HepG2 (cell line): Measurements from ENCODE around the gene LRRC8E. TPM values are rescaled to one million over a fixed set of nuclear protein-coding genes. Genes with fewer than 3 reads are reported as not detected.

Experiments used
- CHD4 ChIP-seq: fragments of 200-600 bp; sonication (generic); IDR thresholded peaks from 2 replicates; pipeline ENCODE4 v1.7.0; 2017; ENCODE audit warnings: mild to moderate bottlenecking, low read length, borderline replicate concordance
- EEA1 ChIP-seq: sonication (generic); formaldehyde crosslinking; IDR thresholded peaks from 2 replicates; pipeline ENCODE4 v1.5.1; 2020; ENCODE audit warnings: mild to moderate bottlenecking, missing genetic modification reagents, borderline replicate concordance
- ELF4 ChIP-seq: sonication (generic); formaldehyde crosslinking; IDR thresholded peaks from 2 replicates; pipeline ENCODE4 v1.5.0; 2020; ENCODE audit warnings: missing genetic modification reagents, mild to moderate bottlenecking, moderate library complexity, borderline replicate concordance
- GFI1 ChIP-seq: sonication (generic); formaldehyde crosslinking; IDR thresholded peaks from 2 replicates; pipeline ENCODE4 v1.5.0; 2020; ENCODE audit warnings: missing genetic modification reagents, mild to moderate bottlenecking, borderline replicate concordance
- HMGA1 ChIP-seq: sonication (generic); formaldehyde crosslinking; conservative IDR thresholded peaks from 2 replicates; pipeline ENCODE4 v1.4.0; 2020; ENCODE audit warnings: missing genetic modification reagents
- IKZF4 ChIP-seq: sonication (generic); formaldehyde crosslinking; IDR thresholded peaks from 2 replicates; pipeline ENCODE4 v1.5.1; 2020; ENCODE audit warnings: borderline replicate concordance, mild to moderate bottlenecking, low read depth, missing genetic modification reagents; ENCODE audit errors: not compliant biosample characterization
- MAF1 ChIP-seq: sonication (generic); formaldehyde crosslinking; IDR thresholded peaks from 2 replicates; pipeline ENCODE4 v1.5.0; 2020; ENCODE audit warnings: missing genetic modification reagents, borderline replicate concordance
- NAIF1 ChIP-seq: sonication (generic); formaldehyde crosslinking; IDR thresholded peaks from 2 replicates; pipeline ENCODE4 v1.5.0; 2020; ENCODE audit warnings: mild to moderate bottlenecking, missing genetic modification reagents, borderline replicate concordance
- NFE2L1 ChIP-seq: sonication (generic); formaldehyde crosslinking; IDR thresholded peaks from 2 replicates; pipeline ENCODE4 v1.4.0; 2020; ENCODE audit warnings: missing genetic modification reagents, mild to moderate bottlenecking, borderline replicate concordance
- ONECUT2 ChIP-seq: sonication (generic); formaldehyde crosslinking; IDR thresholded peaks from 2 replicates; pipeline ENCODE4 v1.4.0; 2020; ENCODE audit warnings: missing genetic modification reagents
- PAX8 ChIP-seq: sonication (generic); formaldehyde crosslinking; IDR thresholded peaks from 2 replicates; pipeline ENCODE4 v1.8.0; 2022; ENCODE audit warnings: mild to moderate bottlenecking, missing genetic modification reagents, borderline replicate concordance
- SSRP1 ChIP-seq: IDR thresholded peaks from 2 replicates; pipeline ENCODE4 v1.6.1; 2016; ENCODE audit warnings: control low read depth
- ZBTB25 ChIP-seq: IDR thresholded peaks from 2 replicates; pipeline ENCODE4 v1.6.1; 2018; ENCODE audit warnings: missing genetic modification reagents
- ZNF124 ChIP-seq: sonication (generic); formaldehyde crosslinking; IDR thresholded peaks from 2 replicates; pipeline ENCODE4 v1.4.0; 2020; ENCODE audit warnings: missing genetic modification reagents
- ZNF484 ChIP-seq: sonication (generic); formaldehyde crosslinking; IDR thresholded peaks from 2 replicates; pipeline ENCODE4 v1.5.1; 2020; ENCODE audit warnings: mild to moderate bottlenecking, low read depth, missing genetic modification reagents, borderline replicate concordance
- ZNF878 ChIP-seq: sonication (generic); formaldehyde crosslinking; IDR thresholded peaks from 2 replicates; pipeline ENCODE4 v1.8.1; 2023; ENCODE audit warnings: mild to moderate bottlenecking, missing genetic modification reagents, moderate library complexity
- polyA plus RNA-seq, 8 experiments: library from polyadenylated mRNA; depleted of rRNA in 3 of 8; stranded (reverse) in 7 of 8; unstranded in 1 of 8; fragments of >200 nt; fragmentation: Illumina TruSeq in 4 of 8; extraction: Trizol in 4 of 8; gene quantifications; 2 replicates each; pipeline versions ENCODE4 v1.2.1 to v1.2.3, GENCODE V29; 2011 to 2016; ENCODE audit warnings: low read depth in 4 of 8, missing spikeins in 1 of 8, mixed read lengths in 1 of 8; ENCODE audit not compliant: insufficient read depth in 1 of 8
- total RNA-seq, 5 experiments: library from RNA; depleted of rRNA; stranded (reverse); fragments of >200 nt; fragmentation: Illumina TruSeq; extraction: Trizol; gene quantifications; 2 replicates each; pipeline ENCODE4 v1.2.3, GENCODE V29; 2016; ENCODE audit warnings: low read depth in 1 of 5
- TF ChIP-seq, protein P1 (sequence below): sonication (generic); formaldehyde crosslinking; IDR thresholded peaks from 2 replicates; pipeline ENCODE4 v1.9.0; 2021; ENCODE audit warnings: missing genetic modification reagents, borderline replicate concordance
- TF ChIP-seq, protein P2 (sequence below): sonication (generic); formaldehyde crosslinking; conservative IDR thresholded peaks from 2 replicates; pipeline ENCODE4 v1.8.1; 2023; ENCODE audit warnings: missing genetic modification reagents
- TF ChIP-seq, protein P3 (sequence below): sonication (generic); formaldehyde crosslinking; IDR thresholded peaks from 2 replicates; pipeline ENCODE4 v1.8.0; 2023; ENCODE audit warnings: mild to moderate bottlenecking, missing genetic modification reagents
- TF ChIP-seq, protein P4 (sequence below): sonication (generic); formaldehyde crosslinking; IDR thresholded peaks from 2 replicates; pipeline ENCODE4 v1.4.0; 2020; ENCODE audit warnings: missing genetic modification reagents
- TF ChIP-seq, protein P5 (sequence below): sonication (generic); formaldehyde crosslinking; IDR thresholded peaks from 2 replicates; pipeline ENCODE4 v1.4.0; 2020; ENCODE audit warnings: missing genetic modification reagents

Gene LRRC8E
- total and polyA plus RNA-seq, 2 of the 13 experiments (the other 11 are each of a cell fraction or from before 2014, with no cell fraction given): 8.0 to 10.3 TPM

DNA sequence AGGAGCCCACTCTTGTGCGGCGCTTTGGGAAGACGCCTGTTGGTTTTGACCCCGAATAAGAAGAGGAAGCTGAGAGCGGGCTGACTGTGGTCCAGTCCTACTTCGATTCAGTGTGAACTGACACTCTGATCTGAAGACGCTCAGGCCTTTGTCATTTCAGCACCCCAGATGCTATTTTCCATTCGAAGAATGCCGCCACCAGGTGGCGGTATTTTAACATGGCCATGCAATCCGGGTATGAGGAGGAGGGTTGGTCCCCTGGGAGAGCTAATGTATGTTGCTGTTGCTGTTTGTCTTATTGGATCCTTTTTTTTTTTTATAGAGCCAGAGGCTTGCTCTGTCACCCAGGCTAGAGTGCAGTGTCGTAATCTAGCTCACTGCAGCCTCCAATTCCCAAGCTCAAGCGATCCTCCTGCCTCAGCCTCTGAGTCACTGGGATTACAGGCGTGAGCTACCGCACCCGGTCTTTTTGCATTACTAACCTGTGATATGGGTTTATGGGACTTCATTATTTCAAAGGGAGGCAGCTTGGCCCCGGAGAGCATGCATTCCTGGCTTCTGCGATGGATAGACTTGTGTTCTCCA is 56.0 kb downstream of the LRRC8E start (continued):
- TF ChIP-seq, protein P1, sequence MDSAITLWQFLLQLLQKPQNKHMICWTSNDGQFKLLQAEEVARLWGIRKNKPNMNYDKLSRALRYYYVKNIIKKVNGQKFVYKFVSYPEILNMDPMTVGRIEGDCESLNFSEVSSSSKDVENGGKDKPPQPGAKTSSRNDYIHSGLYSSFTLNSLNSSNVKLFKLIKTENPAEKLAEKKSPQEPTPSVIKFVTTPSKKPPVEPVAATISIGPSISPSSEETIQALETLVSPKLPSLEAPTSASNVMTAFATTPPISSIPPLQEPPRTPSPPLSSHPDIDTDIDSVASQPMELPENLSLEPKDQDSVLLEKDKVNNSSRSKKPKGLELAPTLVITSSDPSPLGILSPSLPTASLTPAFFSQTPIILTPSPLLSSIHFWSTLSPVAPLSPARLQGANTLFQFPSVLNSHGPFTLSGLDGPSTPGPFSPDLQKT (CRISPR knock-in tag): no peak
- TF ChIP-seq HMGA1 (CRISPR knock-in tag) (no peak), ELF4 (CRISPR knock-in tag) (no peak), ONECUT2 (no peak), PAX8 (CRISPR knock-in tag) (no peak), CHD4 (no peak), IKZF4 (CRISPR knock-in tag) (no peak), SSRP1 (peak; percentile 68; the same call in 1 of the 2 replicates), MAF1 (CRISPR knock-in tag) (no peak), ZNF878 (no peak), ZBTB25 (CRISPR knock-in tag) (no peak; the same call in 1 of the 2 replicates), GFI1 (CRISPR knock-in tag) (peak; percentile 47; the same call in 1 of the 2 replicates), EEA1 (CRISPR knock-in tag) (no peak), ZNF484 (CRISPR knock-in tag) (0 out of 2 replicates have a peak, but pooled peaks have one; percentile 9), NAIF1 (CRISPR knock-in tag) (peak; percentile 65; the same call in 1 of the 2 replicates), NFE2L1 (CRISPR knock-in tag) (no peak), ZNF124 (no peak)
- TF ChIP-seq, protein P2, sequence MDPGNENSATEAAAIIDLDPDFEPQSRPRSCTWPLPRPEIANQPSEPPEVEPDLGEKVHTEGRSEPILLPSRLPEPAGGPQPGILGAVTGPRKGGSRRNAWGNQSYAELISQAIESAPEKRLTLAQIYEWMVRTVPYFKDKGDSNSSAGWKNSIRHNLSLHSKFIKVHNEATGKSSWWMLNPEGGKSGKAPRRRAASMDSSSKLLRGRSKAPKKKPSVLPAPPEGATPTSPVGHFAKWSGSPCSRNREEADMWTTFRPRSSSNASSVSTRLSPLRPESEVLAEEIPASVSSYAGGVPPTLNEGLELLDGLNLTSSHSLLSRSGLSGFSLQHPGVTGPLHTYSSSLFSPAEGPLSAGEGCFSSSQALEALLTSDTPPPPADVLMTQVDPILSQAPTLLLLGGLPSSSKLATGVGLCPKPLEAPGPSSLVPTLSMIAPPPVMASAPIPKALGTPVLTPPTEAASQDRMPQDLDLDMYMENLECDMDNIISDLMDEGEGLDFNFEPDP (CRISPR knock-in tag): 0 out of 2 replicates have a peak, but pooled peaks have one; percentile 57
- TF ChIP-seq, protein P3, sequence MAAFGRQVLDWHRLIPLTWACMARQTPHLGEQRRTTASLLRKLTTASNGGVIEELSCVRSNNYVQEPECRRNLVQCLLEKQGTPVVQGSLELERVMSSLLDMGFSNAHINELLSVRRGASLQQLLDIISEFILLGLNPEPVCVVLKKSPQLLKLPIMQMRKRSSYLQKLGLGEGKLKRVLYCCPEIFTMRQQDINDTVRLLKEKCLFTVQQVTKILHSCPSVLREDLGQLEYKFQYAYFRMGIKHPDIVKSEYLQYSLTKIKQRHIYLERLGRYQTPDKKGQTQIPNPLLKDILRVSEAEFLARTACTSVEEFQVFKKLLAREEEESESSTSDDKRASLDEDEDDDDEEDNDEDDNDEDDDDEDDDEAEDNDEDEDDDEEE (CRISPR knock-in tag): no peak
- TF ChIP-seq, protein P4, sequence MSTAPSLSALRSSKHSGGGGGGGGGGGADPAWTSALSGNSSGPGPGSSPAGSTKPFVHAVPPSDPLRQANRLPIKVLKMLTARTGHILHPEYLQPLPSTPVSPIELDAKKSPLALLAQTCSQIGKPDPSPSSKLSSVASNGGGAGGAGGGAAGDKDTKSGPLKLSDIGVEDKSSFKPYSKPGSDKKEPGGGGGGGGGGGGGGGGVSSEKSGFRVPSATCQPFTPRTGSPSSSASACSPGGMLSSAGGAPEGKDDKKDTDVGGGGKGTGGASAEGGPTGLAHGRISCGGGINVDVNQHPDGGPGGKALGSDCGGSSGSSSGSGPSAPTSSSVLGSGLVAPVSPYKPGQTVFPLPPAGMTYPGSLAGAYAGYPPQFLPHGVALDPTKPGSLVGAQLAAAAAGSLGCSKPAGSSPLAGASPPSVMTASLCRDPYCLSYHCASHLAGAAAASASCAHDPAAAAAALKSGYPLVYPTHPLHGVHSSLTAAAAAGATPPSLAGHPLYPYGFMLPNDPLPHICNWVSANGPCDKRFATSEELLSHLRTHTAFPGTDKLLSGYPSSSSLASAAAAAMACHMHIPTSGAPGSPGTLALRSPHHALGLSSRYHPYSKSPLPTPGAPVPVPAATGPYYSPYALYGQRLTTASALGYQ (CRISPR knock-in tag): no peak
- TF ChIP-seq, protein P5, sequence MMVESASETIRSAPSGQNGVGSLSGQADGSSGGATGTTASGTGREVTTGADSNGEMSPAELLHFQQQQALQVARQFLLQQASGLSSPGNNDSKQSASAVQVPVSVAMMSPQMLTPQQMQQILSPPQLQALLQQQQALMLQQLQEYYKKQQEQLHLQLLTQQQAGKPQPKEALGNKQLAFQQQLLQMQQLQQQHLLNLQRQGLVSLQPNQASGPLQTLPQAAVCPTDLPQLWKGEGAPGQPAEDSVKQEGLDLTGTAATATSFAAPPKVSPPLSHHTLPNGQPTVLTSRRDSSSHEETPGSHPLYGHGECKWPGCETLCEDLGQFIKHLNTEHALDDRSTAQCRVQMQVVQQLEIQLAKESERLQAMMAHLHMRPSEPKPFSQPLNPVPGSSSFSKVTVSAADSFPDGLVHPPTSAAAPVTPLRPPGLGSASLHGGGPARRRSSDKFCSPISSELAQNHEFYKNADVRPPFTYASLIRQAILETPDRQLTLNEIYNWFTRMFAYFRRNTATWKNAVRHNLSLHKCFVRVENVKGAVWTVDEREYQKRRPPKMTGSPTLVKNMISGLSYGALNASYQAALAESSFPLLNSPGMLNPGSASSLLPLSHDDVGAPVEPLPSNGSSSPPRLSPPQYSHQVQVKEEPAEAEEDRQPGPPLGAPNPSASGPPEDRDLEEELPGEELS (CRISPR knock-in tag): no peak
